Activated CD8-positive, alpha-beta T cell treated with anti-CD3 and anti-CD28 coated beads, Interleukin-2, amount 10 ng/mL, durations not matched to agents 7 days and 5 days (primary cell): Measurements from ENCODE around the gene TCF20. TPM values are rescaled to one million over a fixed set of nuclear protein-coding genes. Genes with fewer than 3 reads are reported as not detected.

ENCODE experiments used
- ATAC-seq: fragments of 150-1000 bp; cut with Tn5 transposase; one replicate; pipeline ENCODE4 v1.10.0; 2021; ENCODE audit warnings: moderate library complexity
- CTCF ChIA-PET: fragments of 350-600 bp; sonication (Branson Sonifier 250); formaldehyde crosslinking; loops from one replicate; lab custom pipeline; 2021; ENCODE audit warnings: antibody characterized with exemption; lab: Charles Lee
- POLR2A ChIA-PET: fragments of 350-600 bp; sonication (Branson Sonifier 250); formaldehyde crosslinking; loops from one replicate; lab custom pipeline; 2021; ENCODE audit warnings: antibody characterized with exemption; lab: Charles Lee
- DNase-seq: peaks from one replicate; pipeline ENCODE4 v3.0.0-alpha.2; 2020
- H3K27ac Mint-ChIP-seq: one replicate; pipeline ENCODE4 v1.8.0; 2021; ENCODE audit warnings: mild to moderate bottlenecking, mixed read lengths
- H3K27me3 Mint-ChIP-seq: one replicate; pipeline ENCODE4 v1.8.0; 2021; ENCODE audit warnings: low read depth, mixed read lengths
- H3K36me3 Mint-ChIP-seq: one replicate; pipeline ENCODE4 v1.8.0; 2021; ENCODE audit warnings: low read depth, mixed read lengths
- H3K4me1 Mint-ChIP-seq: one replicate; pipeline ENCODE4 v1.8.0; 2021; ENCODE audit warnings: low read depth, mixed read lengths
- H3K4me3 Mint-ChIP-seq: one replicate; pipeline ENCODE4 v1.8.0; 2021; ENCODE audit warnings: mild to moderate bottlenecking, mixed read lengths
- H3K9me3 Mint-ChIP-seq: one replicate; pipeline ENCODE4 v1.8.0; 2022; ENCODE audit warnings: mixed read lengths; ENCODE audit not compliant: insufficient read depth
- total RNA-seq, 2 experiments: library from RNA; stranded (reverse); gene quantifications; one replicate each; pipeline ENCODE4 v1.2.3, GENCODE V29; 2021

Gene TCF20
- total RNA-seq, 2 experiments from 2014 or later: 75.9 to 80.5 TPM

DNA sequence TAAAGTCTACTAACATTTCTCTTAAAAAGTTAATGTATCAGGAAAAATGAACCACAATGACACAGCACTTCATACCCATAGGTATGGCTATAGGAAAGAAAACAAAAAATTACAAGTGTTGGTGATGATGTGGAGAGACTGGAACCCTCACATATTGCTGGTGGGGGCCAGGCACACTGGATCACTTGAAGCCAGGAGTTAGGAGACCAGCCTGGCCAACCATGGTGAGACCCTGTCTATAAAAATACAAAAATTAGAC, 26.7 kb downstream of the TCF20 start:
- ATAC-seq (no peak), DNase-seq (no peak)
- H3K36me3 Mint-ChIP-seq: peaks cover 11% of the 10 kb centered on the region
- H3K27ac Mint-ChIP-seq: no peak overlapping the region
- H3K27me3 Mint-ChIP-seq: no peaks in the 10 kb centered on the region
- peaks cover 3% of the 10 kb centered on the region for H3K4me1 Mint-ChIP-seq
- ChIA-PET POLR2A (no interaction called here), CTCF (no interaction called here)
- H3K9me3 Mint-ChIP-seq: no peaks in the 10 kb centered on the region
- no peak overlapping the region for H3K4me3 Mint-ChIP-seq

DNA sequence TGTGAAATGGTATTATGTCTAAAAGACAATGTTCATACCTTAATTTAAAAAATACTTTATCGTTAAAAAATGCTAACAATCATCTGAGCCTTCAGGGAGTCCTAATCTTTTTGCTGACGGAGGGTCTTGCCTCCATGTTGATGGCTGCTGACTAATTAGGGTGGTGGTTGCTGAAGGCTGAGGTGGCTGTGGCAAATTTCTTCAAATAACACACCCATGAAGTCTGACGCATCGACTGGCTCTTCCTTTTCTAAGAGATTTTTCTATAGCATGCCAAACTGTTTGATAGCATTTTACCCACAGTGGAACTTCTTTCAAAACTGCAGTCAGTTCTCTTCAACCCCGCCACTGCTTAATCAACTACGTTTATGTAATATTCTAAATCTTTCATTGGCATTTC, 33.6 kb downstream of the TCF20 start:
- H3K4me1 Mint-ChIP-seq: peaks cover 8% of the 10 kb centered on the region
- H3K27me3 Mint-ChIP-seq: no peaks in the 10 kb centered on the region
- DNase-seq: no peak
- ChIA-PET POLR2A (no interaction called here), CTCF (no interaction called here)
- H3K4me3 Mint-ChIP-seq: no peak overlapping the region
- no peak for ATAC-seq
- H3K36me3 Mint-ChIP-seq: peaks cover 10% of the 10 kb centered on the region
- H3K27ac Mint-ChIP-seq: no peak overlapping the region
- no peaks in the 10 kb centered on the region for H3K9me3 Mint-ChIP-seq

DNA sequence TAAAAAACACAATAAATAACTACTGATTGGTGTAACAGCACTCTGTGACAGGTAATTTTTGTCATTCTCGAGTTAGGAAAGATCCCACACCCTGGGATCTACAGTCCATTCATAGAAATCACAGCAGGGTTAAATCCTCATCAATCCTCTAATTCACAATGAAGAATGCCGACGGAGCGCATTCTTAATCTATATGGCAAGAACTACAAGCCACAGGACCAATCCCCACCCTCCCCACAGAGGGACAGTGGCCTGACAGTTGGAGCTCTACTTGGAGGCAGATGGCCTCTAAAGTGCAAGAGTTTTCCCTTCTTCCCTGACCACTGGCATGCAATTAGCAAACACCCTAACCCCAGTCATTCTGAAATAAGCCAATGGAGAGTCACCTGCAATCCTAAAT, 34.2 kb downstream of the TCF20 start:
- ChIA-PET CTCF (no interaction called here), POLR2A (no interaction called here)
- no peak overlapping the region for H3K4me3 Mint-ChIP-seq
- peaks cover 8% of the 10 kb centered on the region for H3K4me1 Mint-ChIP-seq
- H3K9me3 Mint-ChIP-seq: no peaks in the 10 kb centered on the region
- H3K36me3 Mint-ChIP-seq: peaks cover 10% of the 10 kb centered on the region
- H3K27ac Mint-ChIP-seq: no peak overlapping the region
- ATAC-seq (no peak), DNase-seq (no peak)
- no peaks in the 10 kb centered on the region for H3K27me3 Mint-ChIP-seq

DNA sequence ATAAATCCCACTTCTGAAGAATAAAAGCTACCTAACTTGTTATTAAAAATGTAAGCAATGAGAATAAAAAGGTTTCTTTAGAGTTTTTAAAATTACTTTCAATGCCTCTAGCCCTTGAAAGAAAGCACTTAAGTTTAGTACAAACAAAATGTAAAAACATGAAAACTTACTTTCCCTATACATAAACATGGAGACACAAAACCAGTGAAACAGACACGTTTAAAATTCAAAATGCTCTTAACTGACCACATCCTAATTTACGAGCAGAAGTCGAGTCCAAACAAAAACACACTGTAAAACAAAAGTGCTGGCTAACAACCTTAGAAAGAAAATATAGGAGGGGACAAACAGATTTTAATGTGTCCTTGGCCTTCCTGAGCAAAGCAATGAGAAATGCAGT, 36.6 kb downstream of the TCF20 start:
- ATAC-seq (no peak), DNase-seq (no peak)
- peaks cover 8% of the 10 kb centered on the region for H3K4me1 Mint-ChIP-seq
- H3K27ac Mint-ChIP-seq: no peak overlapping the region
- POLR2A ChIA-PET: no interaction called here
- no peaks in the 10 kb centered on the region for H3K9me3 Mint-ChIP-seq
- H3K27me3 Mint-ChIP-seq: no peaks in the 10 kb centered on the region
- CTCF ChIA-PET: no interaction called here
- H3K36me3 Mint-ChIP-seq: peaks cover 6% of the 10 kb centered on the region
- no peak overlapping the region for H3K4me3 Mint-ChIP-seq

DNA sequence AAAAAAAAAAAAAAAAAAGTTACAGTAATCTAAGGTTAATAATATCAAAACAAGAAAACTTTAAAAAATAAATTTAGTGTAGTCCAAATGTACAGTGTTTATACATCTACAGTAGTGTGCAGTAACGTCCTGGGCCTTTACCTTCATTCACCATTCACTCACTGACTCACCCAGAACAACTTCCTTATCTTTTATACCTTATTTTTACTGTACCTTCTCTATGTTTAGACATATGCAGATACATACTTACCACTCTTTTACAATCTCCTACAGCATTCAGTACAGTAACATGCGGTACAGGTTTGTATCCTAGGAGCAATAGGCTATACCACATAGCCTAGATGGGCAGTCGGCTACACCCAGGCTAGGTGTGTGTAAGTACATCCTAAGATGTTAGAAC, 38.5 kb downstream of the TCF20 start:
- ChIA-PET CTCF (no interaction called here), POLR2A (no interaction called here)
- DNase-seq (no peak), ATAC-seq (no peak)
- no peaks in the 10 kb centered on the region for H3K9me3 Mint-ChIP-seq
- H3K27ac Mint-ChIP-seq: no peak overlapping the region
- no peaks in the 10 kb centered on the region for H3K27me3 Mint-ChIP-seq
- H3K36me3 Mint-ChIP-seq: no peaks in the 10 kb centered on the region
- peaks cover 8% of the 10 kb centered on the region for H3K4me1 Mint-ChIP-seq
- no peak overlapping the region for H3K4me3 Mint-ChIP-seq

DNA sequence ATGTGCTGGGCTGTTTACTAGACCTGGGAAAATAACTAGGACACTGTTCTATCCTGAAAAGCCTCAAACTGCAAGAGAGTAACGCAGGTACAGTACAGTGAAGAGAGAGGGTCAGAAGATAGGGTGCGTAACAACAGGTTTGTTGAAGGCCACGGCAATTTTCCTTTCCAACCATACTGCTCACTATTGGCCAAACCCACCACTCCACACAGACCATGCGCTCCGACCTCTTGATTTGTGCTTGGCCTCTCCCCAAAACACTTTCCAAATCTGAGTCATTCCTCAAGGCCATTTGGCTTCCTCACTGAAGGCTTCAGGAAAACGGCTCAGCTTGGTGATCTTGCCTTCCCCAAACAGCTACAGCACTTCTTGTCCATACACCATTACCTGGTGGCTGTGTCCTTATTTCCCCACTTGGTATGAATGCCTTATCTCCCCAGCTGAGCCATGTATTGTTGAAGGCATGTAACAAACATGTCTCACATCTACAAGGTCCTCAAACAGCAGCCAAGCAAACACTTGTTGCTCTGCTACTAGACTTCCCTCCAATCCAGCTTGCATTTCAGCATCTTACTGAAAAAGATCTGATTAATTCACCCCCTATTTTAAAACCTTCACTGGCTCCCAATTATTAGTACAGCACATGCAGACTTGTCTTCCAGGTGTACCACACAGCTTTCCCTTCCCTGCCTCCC, 40.9 kb downstream of the TCF20 start:
- no peak overlapping the region for H3K4me3 Mint-ChIP-seq
- H3K27ac Mint-ChIP-seq: no peak overlapping the region
- POLR2A ChIA-PET: no interaction called here

DNA sequence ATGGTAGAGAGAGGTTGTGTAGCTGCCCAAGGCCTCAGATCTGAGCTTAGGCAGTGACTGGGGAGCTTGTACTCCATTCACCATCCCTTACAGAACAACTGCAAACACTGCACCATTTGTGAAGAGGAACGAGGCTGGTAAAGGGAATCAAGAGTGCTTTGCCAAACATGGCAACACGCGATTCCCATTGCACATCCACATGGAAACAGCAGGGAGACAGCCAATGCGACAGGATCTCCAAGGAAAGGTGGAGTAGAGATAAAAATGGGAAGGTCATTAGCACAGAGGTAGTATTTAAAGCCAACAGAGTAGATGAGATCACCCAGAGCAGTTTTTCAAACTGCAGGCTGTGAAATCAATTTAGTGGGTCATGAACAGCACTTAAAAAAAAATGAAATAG, 42.0 kb downstream of the TCF20 start:
- H3K4me1 Mint-ChIP-seq: peaks cover 5% of the 10 kb centered on the region
- CTCF ChIA-PET: no interaction called here
- H3K27me3 Mint-ChIP-seq: no peaks in the 10 kb centered on the region
- no peak overlapping the region for H3K27ac Mint-ChIP-seq
- POLR2A ChIA-PET: no interaction called here
- H3K9me3 Mint-ChIP-seq: no peaks in the 10 kb centered on the region
- no peaks in the 10 kb centered on the region for H3K36me3 Mint-ChIP-seq
- no peak for DNase-seq
- ATAC-seq: no peak
- no peak overlapping the region for H3K4me3 Mint-ChIP-seq

More for the DNA sequence above, 40.9 kb downstream of the TCF20 start:
- no peaks in the 10 kb centered on the region for H3K36me3 Mint-ChIP-seq
- no peaks in the 10 kb centered on the region for H3K27me3 Mint-ChIP-seq
- H3K9me3 Mint-ChIP-seq: no peaks in the 10 kb centered on the region
- CTCF ChIA-PET: interaction anchor here (1.3 kb wide), 1 partner anchor 11 kb away, joined by 3 read pairs; no protein-coding TSS in a partner anchor
- ATAC-seq (no peak), DNase-seq (no peak)
- H3K4me1 Mint-ChIP-seq: peaks cover 6% of the 10 kb centered on the region

DNA sequence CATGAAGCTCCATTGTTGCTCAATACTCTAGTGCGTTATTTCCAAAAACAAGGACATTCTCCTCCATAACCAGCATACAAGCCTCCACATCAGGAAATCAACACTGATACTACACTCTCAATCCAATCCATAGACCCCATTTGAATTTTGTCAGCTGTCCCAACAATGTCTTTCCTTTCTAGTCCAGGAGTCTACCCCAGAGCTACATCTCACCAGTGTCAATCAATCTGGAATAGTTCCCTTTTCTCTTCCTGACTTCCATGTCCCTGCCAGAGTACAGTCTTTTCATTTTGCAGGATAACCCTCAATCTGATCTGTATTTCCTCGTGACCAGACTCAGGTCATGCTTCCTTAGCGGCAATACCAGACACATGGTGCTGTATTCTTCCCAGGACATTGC, 43.0 kb downstream of the TCF20 start:
- ChIA-PET CTCF (no interaction called here), POLR2A (no interaction called here)
- H3K9me3 Mint-ChIP-seq: no peaks in the 10 kb centered on the region
- H3K4me1 Mint-ChIP-seq: peaks cover 15% of the 10 kb centered on the region
- H3K27ac Mint-ChIP-seq: no peak overlapping the region
- no peaks in the 10 kb centered on the region for H3K36me3 Mint-ChIP-seq
- ATAC-seq (no peak), DNase-seq (no peak)
- no peaks in the 10 kb centered on the region for H3K27me3 Mint-ChIP-seq
- H3K4me3 Mint-ChIP-seq: no peak overlapping the region

DNA sequence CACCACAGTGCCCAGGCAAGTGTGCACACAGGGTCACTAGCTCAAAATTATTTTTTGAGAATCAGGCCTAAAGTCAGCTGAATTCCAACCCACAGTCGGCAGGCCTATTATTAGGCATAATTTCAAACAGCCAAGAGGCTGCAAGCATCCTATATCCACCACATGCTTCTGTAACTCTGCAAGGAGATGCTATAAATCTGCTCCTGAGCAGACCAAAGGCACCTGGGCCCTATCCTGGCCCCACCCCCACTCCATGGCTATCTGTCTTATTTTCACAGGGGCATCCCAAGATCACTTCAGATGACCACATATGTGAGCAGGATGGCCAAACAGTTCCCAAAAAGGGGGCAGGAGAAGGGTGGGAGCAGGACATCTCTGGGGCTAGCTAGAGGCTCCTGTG, 44.6 kb downstream of the TCF20 start:
- H3K4me1 Mint-ChIP-seq: peaks cover 22% of the 10 kb centered on the region
- no peak overlapping the region for H3K4me3 Mint-ChIP-seq
- no peaks in the 10 kb centered on the region for H3K36me3 Mint-ChIP-seq
- POLR2A ChIA-PET: interaction anchor here (0.6 kb wide), 1 partner anchor 49 kb away, joined by 4 read pairs; no protein-coding TSS in a partner anchor
- DNase-seq (no peak), ATAC-seq (no peak)
- no peaks in the 10 kb centered on the region for H3K27me3 Mint-ChIP-seq
- CTCF ChIA-PET: no interaction called here
- H3K9me3 Mint-ChIP-seq: no peaks in the 10 kb centered on the region
- no peak overlapping the region for H3K27ac Mint-ChIP-seq

DNA sequence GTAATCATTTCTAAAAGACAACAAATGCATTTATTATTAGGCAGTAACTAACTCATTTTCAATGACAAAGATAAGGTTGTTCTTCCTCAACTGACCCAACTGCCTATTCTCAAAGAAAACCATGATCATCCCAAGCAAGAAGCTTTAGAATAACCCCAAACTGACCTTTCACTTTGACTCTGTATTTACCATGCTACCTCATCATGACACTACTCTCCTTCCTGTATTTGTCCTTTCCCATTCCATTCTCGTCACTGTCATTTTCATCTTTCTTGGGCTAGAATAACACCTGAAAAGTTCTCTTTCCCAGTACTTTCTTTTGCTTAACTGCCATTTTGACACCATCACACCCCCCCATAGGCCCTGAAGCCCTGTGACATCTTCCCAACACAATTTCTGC, 48.3 kb downstream of the TCF20 start:
- no peaks in the 10 kb centered on the region for H3K9me3 Mint-ChIP-seq
- H3K4me1 Mint-ChIP-seq: peaks cover 39% of the 10 kb centered on the region
- no peaks in the 10 kb centered on the region for H3K36me3 Mint-ChIP-seq
- H3K27ac Mint-ChIP-seq: no peak overlapping the region
- DNase-seq: no peak
- H3K27me3 Mint-ChIP-seq: no peaks in the 10 kb centered on the region
- ChIA-PET POLR2A (no interaction called here), CTCF (no interaction called here)
- H3K4me3 Mint-ChIP-seq: no peak overlapping the region
- no peak for ATAC-seq

Other genes with a start within 250 kb of the TCF20 start
- 10 to 100 TPM; 17.1 to 18.1 TPM for gene NAGA, start 199.8 kb downstream of the TCF20 start, total RNA-seq
- 1 to 10 TPM; 1.6 to 1.9 TPM for gene PHETA2, start 196.4 kb downstream of the TCF20 start, total RNA-seq
- gene SMDT1, start 191.0 kb downstream of the TCF20 start, total RNA-seq: 10 to 100 TPM; 77.2 to 78.2 TPM
- gene NDUFA6, start 179.9 kb downstream of the TCF20 start, total RNA-seq: 100 to 1,000 TPM in 1 of 2 experiments, 10 to 100 TPM in 1; 90.7 to 102 TPM
- 1 to 10 TPM; 2.9 to 3.6 TPM for gene CYP2D6, start 139.8 kb downstream of the TCF20 start, total RNA-seq
- gene NFAM1, start 161.8 kb upstream of the TCF20 start, total RNA-seq: under 1 TPM in 1 of 2 experiments, not detected in 1; 0.05 TPM
- 10 to 100 TPM; 85.9 to 90.1 TPM for gene RRP7A, start 249.1 kb upstream of the TCF20 start, total RNA-seq